IPS-NIHi11 (cell line): Measurements from ENCODE around the gene ASB1.
"Not testable (repeated sequence)": the region's sequence is repeated elsewhere in the genome, so short reads cannot be mapped to it uniquely, and the experiment has no call there.

Experiments
- DNase-seq: peaks from one replicate; pipeline ENCODE4 v3.0.0; 2012; ENCODE audit warnings: mixed read lengths, low spot score

Gene ASB1

GRCh38 chr2:238404406-238405216 lies 22.1 kb upstream of the ASB1 start:
- DNase-seq: no peak

DNA sequence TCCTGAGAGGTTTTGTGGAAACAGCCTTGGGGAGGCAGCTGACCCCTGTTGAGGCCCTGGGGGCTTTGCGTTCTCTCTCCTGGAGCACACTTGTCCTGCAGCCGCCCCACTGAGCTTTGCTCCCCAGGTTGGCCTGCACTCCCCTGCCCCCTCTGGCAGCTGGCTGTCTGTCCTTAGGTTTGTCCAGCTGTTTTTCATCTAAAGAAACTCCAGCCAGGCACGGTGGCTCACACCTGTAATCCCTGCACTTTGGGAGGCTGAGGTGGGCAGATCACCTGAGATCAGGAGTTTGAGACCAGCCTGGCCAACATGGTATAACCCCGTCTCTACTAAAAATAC lies 21.5 kb upstream of the ASB1 start:
- DNase-seq: not testable (repeated sequence)

GRCh38 chr2:238406221-238406997 lies 20.3 kb upstream of the ASB1 start:
- no peak for DNase-seq

DNA sequence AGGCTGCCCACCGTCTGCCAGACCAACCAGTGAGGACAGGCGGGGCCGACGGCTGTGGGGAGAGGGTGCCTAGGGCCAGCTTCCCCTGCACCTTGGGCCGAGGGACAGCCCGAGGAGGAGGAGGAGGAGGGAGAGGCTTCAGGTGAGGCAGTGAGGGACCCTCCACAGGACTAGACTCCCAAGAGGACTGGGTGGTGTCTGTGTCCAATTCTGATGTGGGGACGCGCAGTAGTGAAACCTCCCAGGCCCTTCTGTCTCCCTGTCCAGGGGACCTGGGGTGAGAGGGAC lies 19.8 kb upstream of the ASB1 start:
- no peak for DNase-seq

DNA sequence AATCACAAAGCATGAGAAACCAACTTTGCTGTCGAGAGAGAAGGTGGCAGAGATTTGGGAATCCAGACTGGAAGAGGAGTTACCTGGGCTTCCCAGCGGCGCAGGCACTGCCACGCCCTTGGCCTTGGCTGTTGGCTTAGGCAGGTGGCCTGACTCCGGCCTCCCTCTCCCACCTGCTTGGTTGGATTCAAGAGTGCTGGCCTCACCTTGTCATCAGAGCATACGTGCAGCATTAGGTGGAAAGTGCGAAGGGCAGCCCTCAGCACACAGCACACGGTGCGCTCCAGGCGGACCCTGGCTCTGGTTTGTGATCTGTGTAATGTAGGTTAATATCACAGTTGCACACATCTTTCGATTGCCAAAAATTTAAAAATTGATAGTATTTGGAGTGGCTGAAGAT lies 19.2 kb upstream of the ASB1 start:
- DNase-seq: no peak

- no peak for DNase-seq
Observed at GRCh38 chr2:238408615-238409340, 17.9 kb upstream of the ASB1 start.

DNA sequence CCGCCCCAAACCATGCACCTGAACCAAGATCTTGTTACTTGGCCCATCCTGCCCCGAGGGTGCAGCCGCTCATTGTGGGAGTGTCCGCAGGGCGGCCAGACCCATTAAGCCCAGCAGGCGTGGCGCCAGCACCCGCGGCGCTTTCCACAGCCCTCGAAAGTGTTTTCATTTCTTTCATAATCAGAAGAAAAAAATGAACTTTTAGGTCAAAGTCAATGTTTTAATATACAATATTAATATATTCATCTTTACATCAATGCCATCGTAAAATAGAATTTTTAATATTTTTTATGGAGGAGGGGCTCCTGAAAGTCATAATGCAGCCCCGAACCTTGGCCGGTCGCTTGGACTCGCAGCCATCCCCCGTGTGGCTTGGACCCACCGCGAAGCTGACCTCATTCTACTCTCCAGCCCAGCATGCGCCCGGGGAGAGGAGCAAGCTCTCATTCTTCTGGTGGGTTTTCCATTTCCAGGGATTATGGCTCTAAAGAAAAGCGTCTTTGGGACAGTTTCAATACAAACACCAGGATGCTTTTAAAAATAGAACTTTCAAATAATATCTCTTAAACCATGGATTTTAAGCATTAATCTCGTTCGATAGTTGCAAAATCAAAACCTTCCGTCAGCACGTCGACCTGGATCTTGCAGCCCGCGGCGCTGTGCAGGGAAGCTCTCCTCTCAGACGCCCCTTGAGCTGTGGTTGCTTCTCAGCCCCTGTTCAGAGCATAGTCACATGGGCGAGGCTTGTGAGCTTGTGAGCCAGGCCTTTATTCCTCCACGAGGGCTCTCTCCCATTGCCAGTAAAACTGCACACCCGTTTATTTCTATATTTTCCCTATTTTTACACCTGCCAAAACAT lies 17.2 kb upstream of the ASB1 start:
- no peak for DNase-seq

- no peak for DNase-seq
Observed at GRCh38 chr2:238412067-238412767, 14.5 kb upstream of the ASB1 start.

DNA sequence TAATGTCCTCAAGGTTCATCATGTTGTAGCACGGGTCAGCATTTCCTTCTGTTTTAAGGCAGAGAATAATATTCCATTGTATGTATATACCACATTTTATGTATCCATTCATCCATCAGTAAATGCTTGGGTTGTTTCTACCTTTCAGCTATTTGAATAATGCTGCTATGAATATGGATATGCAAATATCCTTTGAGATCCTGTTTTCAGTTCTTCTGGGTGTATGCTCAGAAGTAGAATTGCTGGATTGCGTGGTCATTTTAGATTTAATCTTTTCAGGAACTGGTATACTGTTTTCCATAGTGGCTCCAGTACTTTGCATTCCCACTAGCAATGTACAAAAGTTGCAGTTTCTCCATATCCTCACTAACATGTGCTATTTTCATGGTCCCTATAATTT lies 13.4 kb upstream of the ASB1 start:
- no peak for DNase-seq

DNA sequence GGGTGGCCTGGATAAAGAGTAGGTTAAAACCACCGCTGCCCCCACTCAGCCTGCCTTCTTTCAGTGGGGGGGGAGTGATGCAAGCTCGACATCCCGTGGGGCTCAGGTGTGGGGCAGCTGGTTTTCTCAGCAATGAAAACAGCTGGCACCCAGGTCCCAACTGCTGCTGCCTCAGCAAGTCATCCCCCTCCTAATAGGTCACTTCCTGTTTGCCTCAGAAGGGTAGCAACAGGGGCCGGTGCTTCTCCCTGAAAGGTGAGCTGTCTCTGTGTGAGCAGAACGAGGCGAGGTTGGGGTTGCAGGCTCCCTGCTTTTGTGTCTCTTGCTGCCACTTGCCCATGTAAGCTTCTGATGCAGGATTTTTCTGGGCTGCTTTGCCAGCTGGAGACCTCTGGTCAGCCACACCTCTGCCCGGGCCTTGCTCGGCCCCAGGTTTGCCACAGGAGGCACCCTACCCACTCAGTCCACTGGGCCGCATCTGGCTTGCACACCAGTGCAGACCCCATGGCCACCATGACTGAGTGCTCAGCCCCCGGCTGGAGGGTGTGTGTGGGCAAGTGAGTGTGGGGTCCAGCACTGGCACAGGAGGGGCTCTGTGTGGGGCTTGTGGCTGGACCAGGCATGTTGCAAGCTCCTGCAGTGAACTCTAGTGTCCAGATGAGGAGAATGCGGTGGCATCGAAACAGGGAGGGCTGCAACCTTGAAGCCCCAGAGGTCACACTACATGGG lies 11.5 kb upstream of the ASB1 start:
- DNase-seq: no peak

DNA sequence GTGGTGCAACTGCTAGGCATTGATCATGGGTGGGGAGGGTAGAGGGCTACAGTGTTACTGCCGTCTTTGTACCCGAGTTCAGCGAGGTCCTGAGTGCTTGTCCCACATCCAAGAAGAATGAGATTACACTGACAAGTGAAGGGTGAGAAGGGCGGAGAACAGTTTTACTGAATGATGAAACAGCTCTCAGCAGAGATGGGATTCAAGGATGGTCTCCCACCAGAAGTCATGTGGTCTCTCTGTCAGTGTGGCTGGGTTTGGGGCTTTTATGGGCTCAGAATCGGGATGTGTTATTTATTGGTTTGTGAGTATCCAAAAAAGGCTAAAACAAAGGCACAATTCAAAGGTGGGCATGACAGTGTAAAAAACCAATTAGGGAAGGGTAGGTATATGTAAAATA lies 10.8 kb upstream of the ASB1 start:
- DNase-seq: no peak

- no peak for DNase-seq
Observed at GRCh38 chr2:238418196-238418998, 8.3 kb upstream of the ASB1 start.

GRCh38 chr2:238418999-238419546 lies 7.7 kb upstream of the ASB1 start:
- no peak for DNase-seq

GRCh38 chr2:238420442-238420841 lies 6.3 kb upstream of the ASB1 start:
- no peak for DNase-seq

DNA sequence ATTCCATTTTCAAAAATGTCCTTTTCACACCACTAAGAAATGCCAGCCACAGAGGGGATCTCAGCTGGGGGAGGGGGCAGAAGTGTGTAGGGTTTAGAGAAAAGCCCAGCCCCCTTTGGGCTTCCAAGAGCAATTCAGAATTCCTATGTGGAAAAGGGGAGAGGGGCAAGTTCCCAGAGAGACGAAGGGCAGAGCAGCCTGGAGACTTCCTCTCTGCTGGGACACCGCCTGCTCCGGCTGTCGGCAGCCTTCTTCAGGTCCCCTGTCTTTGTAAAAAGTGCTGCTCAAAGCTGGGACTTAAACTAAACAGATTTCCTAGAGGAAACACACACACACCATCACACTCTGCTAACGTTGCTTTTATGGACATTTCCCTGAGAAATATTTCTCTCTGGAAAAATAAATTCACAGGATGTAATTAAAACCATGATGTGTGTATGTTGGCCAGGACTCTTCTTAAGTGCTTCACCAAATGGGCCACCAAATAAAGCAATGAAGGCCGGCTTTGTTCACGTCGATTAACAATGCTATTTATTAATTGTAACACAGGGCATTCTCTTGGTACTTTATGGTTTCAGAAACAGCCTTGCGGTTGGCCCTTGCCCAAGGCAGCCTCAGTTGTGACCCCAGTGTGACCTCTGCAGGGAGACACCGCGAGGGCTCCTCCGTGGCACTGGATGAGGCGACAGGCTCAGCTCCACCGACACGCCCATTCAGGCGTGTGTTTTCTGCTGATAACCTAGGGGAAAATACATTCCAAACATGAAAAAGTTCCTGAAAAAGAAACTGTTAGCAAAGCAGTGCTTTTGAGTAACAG lies 5.6 kb upstream of the ASB1 start:
- no peak for DNase-seq

DNA sequence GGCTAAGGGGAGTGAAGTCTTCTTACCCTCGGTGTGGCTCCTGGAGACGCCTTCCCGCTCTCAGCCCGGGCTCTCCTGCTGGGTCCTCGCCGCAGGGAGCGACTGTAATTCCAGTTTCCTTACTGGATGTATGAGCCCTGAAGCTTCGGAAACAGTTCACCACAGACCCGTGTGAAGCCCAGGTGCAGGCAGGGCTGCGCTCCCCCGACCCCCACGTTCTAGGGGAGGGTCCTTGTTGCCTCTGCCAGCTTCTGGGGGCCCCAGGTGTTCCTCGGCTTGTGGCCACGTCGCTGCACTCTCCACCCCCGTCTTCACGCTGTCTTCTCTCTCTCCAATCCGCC lies 5.1 kb upstream of the ASB1 start:
- no peak for DNase-seq

DNA sequence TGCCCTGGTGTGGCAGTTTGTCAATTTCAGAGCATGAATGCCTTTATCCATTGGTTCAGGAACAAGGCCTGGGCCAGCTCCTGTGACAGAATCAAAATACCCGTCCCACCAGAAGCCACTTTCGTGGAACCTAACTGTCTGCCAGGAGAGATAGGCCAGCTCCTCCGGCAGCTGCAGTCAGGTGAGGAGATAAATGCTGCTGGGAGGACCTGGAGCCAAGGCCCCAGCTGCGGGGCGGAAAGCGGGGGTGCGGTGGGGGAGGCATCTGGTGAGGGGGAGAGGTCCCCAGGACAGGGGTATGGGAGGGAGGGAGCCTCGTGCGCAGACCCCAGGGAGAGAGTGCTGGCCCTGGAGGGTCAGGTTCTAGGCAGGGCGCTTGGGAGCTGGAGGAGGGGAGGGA lies 4.4 kb upstream of the ASB1 start:
- DNase-seq: no peak

DNA sequence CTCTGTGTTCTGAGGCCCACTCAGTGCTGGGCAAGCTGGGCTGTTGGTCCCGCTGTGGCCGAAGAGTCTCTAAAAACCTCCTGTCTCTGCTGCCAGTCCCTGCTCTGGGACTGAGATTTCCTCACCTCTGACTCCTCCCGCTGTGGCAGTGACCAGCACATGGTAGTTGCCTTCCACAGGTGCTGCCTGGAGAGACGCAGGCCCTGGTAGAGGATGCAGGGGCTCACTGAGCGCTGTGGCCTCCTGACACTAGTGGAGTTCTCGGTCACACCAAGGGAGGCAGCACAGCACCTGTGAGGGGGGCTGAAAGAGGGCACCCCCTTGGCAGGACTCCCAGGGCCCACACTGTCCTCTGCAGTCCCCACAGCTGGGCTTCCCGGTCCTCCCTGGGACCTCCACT lies 3.8 kb upstream of the ASB1 start:
- no peak for DNase-seq
